ENCODE data around the gene PCGF3.

Gene PCGF3

GRCh38 chr4:722169-722725, 16.6 kb downstream of the PCGF3 start:
- Histone ChIP-seq H3K9ac (ENCODE audit: low read length) (no peak overlapping the region), H3K27me3 (ENCODE audit: control insufficient read depth, insufficient read depth, low read length) (no peaks in the 10 kb centered on the region), H3K27ac (ENCODE audit: low read depth, low read length) (no peak overlapping the region), H3K36me3 (ENCODE audit: control insufficient read depth, insufficient read depth, low read length) (peaks cover 27% of the 10 kb centered on the region), H3K9me3 (ENCODE audit: control insufficient read depth, insufficient read depth, low read depth, low read length) (no peaks in the 10 kb centered on the region), H3K4me3 (ENCODE audit: low read depth, low read length) (no peak overlapping the region), H3K4me1 (ENCODE audit: control insufficient read depth, insufficient read depth, low read length) (no peaks in the 10 kb centered on the region)

GRCh38 chr4:722851-723360, 17.3 kb downstream of the PCGF3 start:
- no peak overlapping the region for H3K27ac ChIP-seq (ENCODE audit: low read depth, low read length)
- H3K4me1 ChIP-seq (ENCODE audit: control insufficient read depth, insufficient read depth, low read length) = no peaks in the 10 kb centered on the region
- no peak overlapping the region for H3K9ac ChIP-seq (ENCODE audit: low read length)
- H3K36me3 ChIP-seq (ENCODE audit: control insufficient read depth, insufficient read depth, low read length) = peaks cover 27% of the 10 kb centered on the region
- no peak overlapping the region for H3K4me3 ChIP-seq (ENCODE audit: low read depth, low read length)
- no peaks in the 10 kb centered on the region for H3K9me3 ChIP-seq (ENCODE audit: control insufficient read depth, insufficient read depth, low read depth, low read length)
- no peaks in the 10 kb centered on the region for H3K27me3 ChIP-seq (ENCODE audit: control insufficient read depth, insufficient read depth, low read length)

DNA sequence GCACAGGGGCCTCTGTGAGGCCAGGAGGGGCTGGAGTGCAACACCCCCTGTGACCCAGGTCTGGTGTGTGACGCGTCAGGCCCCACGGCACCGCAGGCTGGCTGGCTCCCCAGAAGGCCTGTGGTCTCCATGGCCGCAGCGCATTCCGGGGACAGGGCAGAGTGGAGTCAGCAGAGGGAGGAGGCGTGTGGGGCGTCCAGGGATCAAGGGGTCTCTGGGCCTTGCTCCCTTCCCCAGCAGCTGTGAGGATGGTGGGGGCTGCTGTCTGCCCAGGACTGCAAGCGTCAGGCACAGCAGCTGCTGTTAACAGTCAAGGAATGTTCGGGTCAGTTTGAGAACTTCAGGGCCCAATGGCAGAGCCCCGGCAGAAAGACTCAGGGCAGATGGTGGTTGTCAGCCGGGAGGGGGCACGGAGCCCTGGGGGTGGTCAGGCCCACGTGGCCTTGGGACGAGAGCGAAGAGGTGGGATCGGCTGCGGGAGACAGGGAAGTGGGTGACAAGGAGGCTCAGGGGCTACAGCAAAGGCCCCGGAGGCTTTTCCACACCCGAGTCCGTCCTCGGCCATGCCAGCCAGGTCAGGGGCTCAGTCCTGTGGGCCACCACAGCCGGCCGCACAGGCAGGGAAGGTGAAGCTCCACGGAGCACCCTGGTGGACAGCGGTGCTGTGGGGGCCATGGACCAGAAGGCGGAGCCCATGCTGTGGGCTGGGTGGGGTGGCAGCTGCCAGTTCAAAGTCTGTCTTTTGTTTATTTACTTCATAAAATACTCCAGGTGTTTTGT, 18.3 kb downstream of the PCGF3 start:
- Histone ChIP-seq H3K4me1 (ENCODE audit: control insufficient read depth, insufficient read depth, low read length) (no peaks in the 10 kb centered on the region), H3K27me3 (ENCODE audit: control insufficient read depth, insufficient read depth, low read length) (no peaks in the 10 kb centered on the region), H3K36me3 (ENCODE audit: control insufficient read depth, insufficient read depth, low read length) (peaks cover 27% of the 10 kb centered on the region), H3K27ac (ENCODE audit: low read depth, low read length) (no peak overlapping the region), H3K9me3 (ENCODE audit: control insufficient read depth, insufficient read depth, low read depth, low read length) (no peaks in the 10 kb centered on the region), H3K9ac (ENCODE audit: low read length) (no peak overlapping the region), H3K4me3 (ENCODE audit: low read depth, low read length) (no peak overlapping the region)

GRCh38 chr4:725391-726234, 20.0 kb downstream of the PCGF3 start:
- Histone ChIP-seq H3K9me3 (ENCODE audit: control insufficient read depth, insufficient read depth, low read depth, low read length) (no peaks in the 10 kb centered on the region), H3K27me3 (ENCODE audit: control insufficient read depth, insufficient read depth, low read length) (no peaks in the 10 kb centered on the region), H3K9ac (ENCODE audit: low read length) (no peak overlapping the region), H3K27ac (ENCODE audit: low read depth, low read length) (no peak overlapping the region), H3K4me3 (ENCODE audit: low read depth, low read length) (no peak overlapping the region), H3K4me1 (ENCODE audit: control insufficient read depth, insufficient read depth, low read length) (no peaks in the 10 kb centered on the region), H3K36me3 (ENCODE audit: control insufficient read depth, insufficient read depth, low read length) (peaks cover 22% of the 10 kb centered on the region)

- no peak overlapping the region for H3K4me3 ChIP-seq (ENCODE audit: low read depth, low read length)
- no peaks in the 10 kb centered on the region for H3K4me1 ChIP-seq (ENCODE audit: control insufficient read depth, insufficient read depth, low read length)
- no peak overlapping the region for H3K27ac ChIP-seq (ENCODE audit: low read depth, low read length)
- H3K9ac ChIP-seq (ENCODE audit: low read length) = no peak overlapping the region
- no peaks in the 10 kb centered on the region for H3K27me3 ChIP-seq (ENCODE audit: control insufficient read depth, insufficient read depth, low read length)
- peaks cover 24% of the 10 kb centered on the region for H3K36me3 ChIP-seq (ENCODE audit: control insufficient read depth, insufficient read depth, low read length)
- no peaks in the 10 kb centered on the region for H3K9me3 ChIP-seq (ENCODE audit: control insufficient read depth, insufficient read depth, low read depth, low read length)
These were observed 20.7 kb downstream of the PCGF3 start for GRCh38 chr4:726235-726787.

DNA sequence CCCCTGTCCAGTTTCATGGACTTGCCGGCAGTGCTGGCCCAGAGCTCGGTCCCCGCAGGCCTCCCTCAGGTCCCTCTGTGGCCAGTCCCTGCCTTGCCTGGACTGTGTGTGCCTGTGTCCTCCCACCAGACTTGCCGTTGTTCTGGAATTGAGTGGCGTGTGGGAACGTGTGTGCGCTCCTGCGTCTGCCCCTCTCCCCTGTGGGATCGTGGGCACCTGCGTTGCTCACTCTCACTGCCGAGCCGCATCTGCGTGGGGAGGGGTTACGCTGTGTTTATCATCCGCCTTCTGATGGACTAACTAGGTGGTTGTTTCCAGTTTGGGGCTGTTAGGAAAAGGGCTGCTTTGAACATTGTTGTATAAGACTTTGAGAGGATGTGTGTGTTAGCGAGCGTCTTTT, 21.2 kb downstream of the PCGF3 start:
- H3K9me3 ChIP-seq (ENCODE audit: control insufficient read depth, insufficient read depth, low read depth, low read length) = no peaks in the 10 kb centered on the region
- H3K9ac ChIP-seq (ENCODE audit: low read length) = no peak overlapping the region
- H3K27ac ChIP-seq (ENCODE audit: low read depth, low read length) = no peak overlapping the region
- peaks cover 24% of the 10 kb centered on the region for H3K36me3 ChIP-seq (ENCODE audit: control insufficient read depth, insufficient read depth, low read length)
- no peaks in the 10 kb centered on the region for H3K4me1 ChIP-seq (ENCODE audit: control insufficient read depth, insufficient read depth, low read length)
- H3K27me3 ChIP-seq (ENCODE audit: control insufficient read depth, insufficient read depth, low read length) = no peaks in the 10 kb centered on the region
- no peak overlapping the region for H3K4me3 ChIP-seq (ENCODE audit: low read depth, low read length)

DNA sequence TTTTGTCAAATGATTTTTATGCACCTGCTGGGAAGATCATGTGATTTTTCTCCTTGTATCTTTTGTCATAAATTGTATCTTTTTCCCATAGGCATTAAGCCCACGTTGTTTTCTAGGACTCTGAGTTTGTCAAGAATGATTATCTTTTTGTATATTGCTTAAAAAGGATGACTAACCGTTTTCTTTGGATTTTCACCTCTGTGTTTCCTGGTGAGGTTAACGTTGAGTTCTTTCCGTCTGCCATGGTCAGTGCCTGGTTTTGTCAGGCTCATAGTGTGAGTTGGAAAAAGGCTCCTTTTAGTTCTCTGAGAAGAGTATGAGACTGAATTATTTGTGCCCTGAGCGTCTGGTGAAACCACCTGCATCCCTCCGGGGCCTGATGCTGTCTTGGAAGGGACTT, 21.9 kb downstream of the PCGF3 start:
- Histone ChIP-seq H3K27ac (ENCODE audit: low read depth, low read length) (no peak overlapping the region), H3K4me1 (ENCODE audit: control insufficient read depth, insufficient read depth, low read length) (no peaks in the 10 kb centered on the region), H3K4me3 (ENCODE audit: low read depth, low read length) (no peak overlapping the region), H3K27me3 (ENCODE audit: control insufficient read depth, insufficient read depth, low read length) (no peaks in the 10 kb centered on the region), H3K9me3 (ENCODE audit: control insufficient read depth, insufficient read depth, low read depth, low read length) (no peaks in the 10 kb centered on the region), H3K36me3 (ENCODE audit: control insufficient read depth, insufficient read depth, low read length) (peaks cover 21% of the 10 kb centered on the region), H3K9ac (ENCODE audit: low read length) (no peak overlapping the region)

- H3K4me1 ChIP-seq (ENCODE audit: control insufficient read depth, insufficient read depth, low read length) = no peaks in the 10 kb centered on the region
- H3K27me3 ChIP-seq (ENCODE audit: control insufficient read depth, insufficient read depth, low read length) = no peaks in the 10 kb centered on the region
- no peak overlapping the region for H3K27ac ChIP-seq (ENCODE audit: low read depth, low read length)
- H3K4me3 ChIP-seq (ENCODE audit: low read depth, low read length) = no peak overlapping the region
- H3K36me3 ChIP-seq (ENCODE audit: control insufficient read depth, insufficient read depth, low read length) = peaks cover 33% of the 10 kb centered on the region
- H3K9me3 ChIP-seq (ENCODE audit: control insufficient read depth, insufficient read depth, low read depth, low read length) = no peaks in the 10 kb centered on the region
- no peak overlapping the region for H3K9ac ChIP-seq (ENCODE audit: low read length)
These were observed 24.0 kb downstream of the PCGF3 start for GRCh38 chr4:729336-730315.

DNA sequence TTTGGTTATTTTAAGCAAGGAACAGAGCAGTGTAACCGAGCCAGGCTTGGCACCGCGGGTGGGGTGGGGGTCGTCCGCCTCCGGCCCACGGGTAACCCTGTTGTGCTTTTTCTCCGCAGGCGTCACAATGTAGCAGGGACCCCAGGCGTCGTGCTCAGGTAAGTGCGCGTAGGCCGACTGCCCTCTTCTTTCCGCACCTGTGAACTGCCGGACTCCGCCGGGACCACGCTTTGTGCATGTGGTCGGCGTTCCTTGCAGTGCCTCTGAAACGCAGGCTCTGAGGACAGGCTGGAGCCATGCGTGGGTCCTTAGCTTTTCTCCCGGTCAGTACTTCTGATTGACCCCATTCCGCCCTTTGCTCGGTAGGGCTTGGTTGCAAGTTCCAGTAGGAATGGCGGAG, 24.9 kb downstream of the PCGF3 start:
- peaks cover 42% of the 10 kb centered on the region for H3K36me3 ChIP-seq (ENCODE audit: control insufficient read depth, insufficient read depth, low read length)
- no peaks in the 10 kb centered on the region for H3K9me3 ChIP-seq (ENCODE audit: control insufficient read depth, insufficient read depth, low read depth, low read length)
- no peak overlapping the region for H3K4me3 ChIP-seq (ENCODE audit: low read depth, low read length)
- no peak overlapping the region for H3K27ac ChIP-seq (ENCODE audit: low read depth, low read length)
- no peaks in the 10 kb centered on the region for H3K4me1 ChIP-seq (ENCODE audit: control insufficient read depth, insufficient read depth, low read length)
- H3K9ac ChIP-seq (ENCODE audit: low read length) = no peak overlapping the region
- H3K27me3 ChIP-seq (ENCODE audit: control insufficient read depth, insufficient read depth, low read length) = no peaks in the 10 kb centered on the region

Measured in HUES6 (cell line).